ENCODE results near the gene CCNF. TPM values are rescaled to one million over a fixed set of nuclear protein-coding genes. Genes with fewer than 3 reads are reported as not detected.

Gene CCNF
- total and polyA plus RNA-seq, 4 donors = 0.88 to 46.3 (median 1.8) TPM

DNA sequence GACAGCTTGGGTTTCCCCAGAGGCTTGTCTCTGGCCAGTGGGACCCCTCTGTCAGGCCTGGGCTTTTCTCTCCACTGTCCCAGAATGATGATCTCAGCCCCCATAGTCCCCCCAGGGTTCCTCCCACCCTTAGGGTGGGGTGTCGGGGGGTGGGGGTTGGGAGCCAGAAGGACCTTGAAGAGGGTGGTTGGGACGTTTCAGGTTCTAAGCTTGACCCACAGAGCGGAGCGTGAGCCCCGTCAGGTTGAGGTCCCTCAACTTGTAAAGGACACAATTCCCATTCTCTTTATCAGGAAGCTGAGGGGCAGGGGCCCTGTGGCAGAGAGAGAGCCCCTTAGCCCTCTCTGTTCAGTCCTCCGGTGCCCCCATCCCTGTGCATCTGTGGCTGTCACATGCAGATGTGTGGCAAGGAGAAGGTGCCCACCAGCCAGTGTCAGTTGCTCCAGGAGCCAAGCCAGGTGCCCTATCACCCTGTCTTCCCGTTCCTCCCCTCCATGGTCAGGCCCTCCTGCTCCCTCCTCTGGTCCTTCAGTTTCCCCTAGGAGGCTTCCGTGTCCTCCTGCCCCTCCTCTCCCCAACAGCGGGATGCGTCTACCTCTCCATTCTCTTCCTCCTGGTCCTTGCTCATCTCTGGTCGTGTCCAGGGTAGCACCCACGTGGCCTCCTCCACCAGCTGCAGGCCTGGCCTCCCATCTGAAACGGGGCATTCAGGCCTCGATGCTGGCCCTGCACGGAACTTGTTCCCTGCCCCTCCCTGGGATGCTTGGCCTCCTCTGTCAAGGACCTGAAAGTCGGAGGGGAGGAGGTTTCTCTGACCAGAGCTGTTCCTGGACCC is 40.4 kb downstream of the CCNF start:
- WGBS = 57% methylated on average over 16 of the region's 16 CpGs
- TF ChIP-seq FOXA2 (IDR thresholded peaks at IDR 0.05) (no peak), RXRA (IDR thresholded peaks at IDR 0.05) (no peak), FOXA1 (IDR thresholded peaks at IDR 0.05) (no peak), YY1 (IDR thresholded peaks at IDR 0.05) (no peak), RAD21 (IDR thresholded peaks at IDR 0.05) (no peak), GABPA (IDR thresholded peaks at IDR 0.05 in 1 of 2, conservative IDR thresholded peaks at IDR 0.05 in 1 of 2) (no peak), NR2F2 (IDR thresholded peaks at IDR 0.05) (no peak), TAF1 (conservative IDR thresholded peaks at IDR 0.05) (no peak), HNF4G (IDR thresholded peaks at IDR 0.05) (no peak), JUND (IDR thresholded peaks at IDR 0.05) (no peak), HNF4A (conservative IDR thresholded peaks at IDR 0.05) (no peak)
- TF ChIP-seq, protein P1, sequence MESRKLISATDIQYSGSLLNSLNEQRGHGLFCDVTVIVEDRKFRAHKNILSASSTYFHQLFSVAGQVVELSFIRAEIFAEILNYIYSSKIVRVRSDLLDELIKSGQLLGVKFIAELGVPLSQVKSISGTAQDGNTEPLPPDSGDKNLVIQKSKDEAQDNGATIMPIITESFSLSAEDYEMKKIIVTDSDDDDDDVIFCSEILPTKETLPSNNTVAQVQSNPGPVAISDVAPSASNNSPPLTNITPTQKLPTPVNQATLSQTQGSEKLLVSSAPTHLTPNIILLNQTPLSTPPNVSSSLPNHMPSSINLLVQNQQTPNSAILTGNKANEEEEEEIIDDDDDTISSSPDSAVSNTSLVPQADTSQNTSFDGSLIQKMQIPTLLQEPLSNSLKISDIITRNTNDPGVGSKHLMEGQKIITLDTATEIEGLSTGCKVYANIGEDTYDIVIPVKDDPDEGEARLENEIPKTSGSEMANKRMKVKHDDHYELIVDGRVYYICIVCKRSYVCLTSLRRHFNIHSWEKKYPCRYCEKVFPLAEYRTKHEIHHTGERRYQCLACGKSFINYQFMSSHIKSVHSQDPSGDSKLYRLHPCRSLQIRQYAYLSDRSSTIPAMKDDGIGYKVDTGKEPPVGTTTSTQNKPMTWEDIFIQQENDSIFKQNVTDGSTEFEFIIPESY (IDR thresholded peaks at IDR 0.05) = no peak
- TF ChIP-seq, protein P2, sequence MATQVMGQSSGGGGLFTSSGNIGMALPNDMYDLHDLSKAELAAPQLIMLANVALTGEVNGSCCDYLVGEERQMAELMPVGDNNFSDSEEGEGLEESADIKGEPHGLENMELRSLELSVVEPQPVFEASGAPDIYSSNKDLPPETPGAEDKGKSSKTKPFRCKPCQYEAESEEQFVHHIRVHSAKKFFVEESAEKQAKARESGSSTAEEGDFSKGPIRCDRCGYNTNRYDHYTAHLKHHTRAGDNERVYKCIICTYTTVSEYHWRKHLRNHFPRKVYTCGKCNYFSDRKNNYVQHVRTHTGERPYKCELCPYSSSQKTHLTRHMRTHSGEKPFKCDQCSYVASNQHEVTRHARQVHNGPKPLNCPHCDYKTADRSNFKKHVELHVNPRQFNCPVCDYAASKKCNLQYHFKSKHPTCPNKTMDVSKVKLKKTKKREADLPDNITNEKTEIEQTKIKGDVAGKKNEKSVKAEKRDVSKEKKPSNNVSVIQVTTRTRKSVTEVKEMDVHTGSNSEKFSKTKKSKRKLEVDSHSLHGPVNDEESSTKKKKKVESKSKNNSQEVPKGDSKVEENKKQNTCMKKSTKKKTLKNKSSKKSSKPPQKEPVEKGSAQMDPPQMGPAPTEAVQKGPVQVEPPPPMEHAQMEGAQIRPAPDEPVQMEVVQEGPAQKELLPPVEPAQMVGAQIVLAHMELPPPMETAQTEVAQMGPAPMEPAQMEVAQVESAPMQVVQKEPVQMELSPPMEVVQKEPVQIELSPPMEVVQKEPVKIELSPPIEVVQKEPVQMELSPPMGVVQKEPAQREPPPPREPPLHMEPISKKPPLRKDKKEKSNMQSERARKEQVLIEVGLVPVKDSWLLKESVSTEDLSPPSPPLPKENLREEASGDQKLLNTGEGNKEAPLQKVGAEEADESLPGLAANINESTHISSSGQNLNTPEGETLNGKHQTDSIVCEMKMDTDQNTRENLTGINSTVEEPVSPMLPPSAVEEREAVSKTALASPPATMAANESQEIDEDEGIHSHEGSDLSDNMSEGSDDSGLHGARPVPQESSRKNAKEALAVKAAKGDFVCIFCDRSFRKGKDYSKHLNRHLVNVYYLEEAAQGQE (IDR thresholded peaks at IDR 0.05) = no peak
- TF ChIP-seq, protein P3, sequence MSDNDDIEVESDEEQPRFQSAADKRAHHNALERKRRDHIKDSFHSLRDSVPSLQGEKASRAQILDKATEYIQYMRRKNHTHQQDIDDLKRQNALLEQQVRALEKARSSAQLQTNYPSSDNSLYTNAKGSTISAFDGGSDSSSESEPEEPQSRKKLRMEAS (IDR thresholded peaks at IDR 0.05) = no peak
- TF ChIP-seq, protein P4, sequence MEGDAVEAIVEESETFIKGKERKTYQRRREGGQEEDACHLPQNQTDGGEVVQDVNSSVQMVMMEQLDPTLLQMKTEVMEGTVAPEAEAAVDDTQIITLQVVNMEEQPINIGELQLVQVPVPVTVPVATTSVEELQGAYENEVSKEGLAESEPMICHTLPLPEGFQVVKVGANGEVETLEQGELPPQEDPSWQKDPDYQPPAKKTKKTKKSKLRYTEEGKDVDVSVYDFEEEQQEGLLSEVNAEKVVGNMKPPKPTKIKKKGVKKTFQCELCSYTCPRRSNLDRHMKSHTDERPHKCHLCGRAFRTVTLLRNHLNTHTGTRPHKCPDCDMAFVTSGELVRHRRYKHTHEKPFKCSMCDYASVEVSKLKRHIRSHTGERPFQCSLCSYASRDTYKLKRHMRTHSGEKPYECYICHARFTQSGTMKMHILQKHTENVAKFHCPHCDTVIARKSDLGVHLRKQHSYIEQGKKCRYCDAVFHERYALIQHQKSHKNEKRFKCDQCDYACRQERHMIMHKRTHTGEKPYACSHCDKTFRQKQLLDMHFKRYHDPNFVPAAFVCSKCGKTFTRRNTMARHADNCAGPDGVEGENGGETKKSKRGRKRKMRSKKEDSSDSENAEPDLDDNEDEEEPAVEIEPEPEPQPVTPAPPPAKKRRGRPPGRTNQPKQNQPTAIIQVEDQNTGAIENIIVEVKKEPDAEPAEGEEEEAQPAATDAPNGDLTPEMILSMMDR (IDR thresholded peaks at IDR 0.05; ENCODE audit: low read depth, low read length, missing input control) = no peak
- Histone ChIP-seq H3K27me3 (ENCODE audit: control insufficient read depth in 4 of 4, insufficient read depth in 4 of 4, low read length in 3 of 4) (no peaks in the 10 kb centered on the region), H3K27ac (ENCODE audit: low read depth in 1 of 2, low read length in 2 of 2) (no peak overlapping the region), H3K9me3 (ENCODE audit: control insufficient read depth in 4 of 4, low read length in 3 of 4) (no peaks in the 10 kb centered on the region), H3K36me3 (ENCODE audit: control insufficient read depth in 4 of 4, insufficient read depth in 3 of 4, low read depth in 1 of 4, low read length in 3 of 4) (no peaks in the 10 kb centered on the region), H3K9ac (ENCODE audit: low read depth in 1 of 2, low read length in 2 of 2) (no peak overlapping the region), H3K4me3 (ENCODE audit: low read depth in 1 of 3, low read length in 3 of 3) (no peak overlapping the region), H3K4me1 (ENCODE audit: control insufficient read depth in 4 of 4, insufficient read depth in 4 of 4, low read length in 3 of 4) (peaks cover 41 to 69% (median 49%) of the 10 kb centered on the region in 4 donors)
- no peak for DNase-seq (ENCODE audit: low spot score)

DNA sequence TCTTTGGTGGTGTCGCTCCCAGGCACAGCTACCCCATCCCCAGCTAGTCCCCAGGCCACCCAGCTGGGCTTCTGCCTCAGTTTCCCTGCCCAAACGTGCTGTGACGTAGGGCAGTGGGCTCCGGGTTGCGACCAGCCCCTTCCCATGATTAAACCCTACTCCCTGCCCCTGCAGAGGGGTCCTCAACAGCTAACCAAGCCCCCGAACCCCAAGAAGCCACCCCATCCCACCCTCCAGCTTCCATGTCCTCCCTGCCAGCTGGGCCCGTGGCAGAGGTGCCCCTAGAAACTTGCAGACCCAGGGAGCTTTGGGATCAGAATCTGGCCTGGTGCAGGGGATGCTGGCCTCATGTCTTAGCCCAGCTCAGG is 41.0 kb downstream of the CCNF start:
- Histone ChIP-seq H3K27me3 (ENCODE audit: control insufficient read depth in 4 of 4, insufficient read depth in 4 of 4, low read length in 3 of 4) (no peaks in the 10 kb centered on the region), H3K4me3 (ENCODE audit: low read depth in 1 of 3, low read length in 3 of 3) (no peak overlapping the region), H3K4me1 (ENCODE audit: control insufficient read depth in 4 of 4, insufficient read depth in 4 of 4, low read length in 3 of 4) (peaks cover 41 to 69% (median 50%) of the 10 kb centered on the region in 4 donors), H3K9ac (ENCODE audit: low read depth in 1 of 2, low read length in 2 of 2) (no peak overlapping the region), H3K36me3 (ENCODE audit: control insufficient read depth in 4 of 4, insufficient read depth in 3 of 4, low read depth in 1 of 4, low read length in 3 of 4) (no peaks in the 10 kb centered on the region), H3K27ac (ENCODE audit: low read depth in 1 of 2, low read length in 2 of 2) (no peak overlapping the region), H3K9me3 (ENCODE audit: control insufficient read depth in 4 of 4, low read length in 3 of 4) (no peaks in the 10 kb centered on the region)
- WGBS = 87% methylated on average over 7 of the region's 7 CpGs
- DNase-seq (ENCODE audit: low spot score) = no peak
- TF ChIP-seq, protein P3 (IDR thresholded peaks at IDR 0.05) = no peak
- TF ChIP-seq RAD21 (IDR thresholded peaks at IDR 0.05) = no peak
- TF ChIP-seq HNF4A (conservative IDR thresholded peaks at IDR 0.05) = no peak
- no peak for TF ChIP-seq GABPA (IDR thresholded peaks at IDR 0.05 in 1 of 2, conservative IDR thresholded peaks at IDR 0.05 in 1 of 2)
- no peak for TF ChIP-seq YY1 (IDR thresholded peaks at IDR 0.05)
- TF ChIP-seq JUND (IDR thresholded peaks at IDR 0.05) = no peak
- no peak for TF ChIP-seq TAF1 (conservative IDR thresholded peaks at IDR 0.05)
- TF ChIP-seq, protein P2 (IDR thresholded peaks at IDR 0.05) = no peak
- TF ChIP-seq, protein P5, sequence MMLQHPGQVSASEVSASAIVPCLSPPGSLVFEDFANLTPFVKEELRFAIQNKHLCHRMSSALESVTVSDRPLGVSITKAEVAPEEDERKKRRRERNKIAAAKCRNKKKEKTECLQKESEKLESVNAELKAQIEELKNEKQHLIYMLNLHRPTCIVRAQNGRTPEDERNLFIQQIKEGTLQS (IDR thresholded peaks at IDR 0.05) = no peak
- TF ChIP-seq FOXA1 (IDR thresholded peaks at IDR 0.05) = no peak
- no peak for TF ChIP-seq HNF4G (IDR thresholded peaks at IDR 0.05)
- no peak for TF ChIP-seq FOXA2 (IDR thresholded peaks at IDR 0.05)
- no peak for TF ChIP-seq NR2F2 (IDR thresholded peaks at IDR 0.05)
- no peak for TF ChIP-seq RXRA (IDR thresholded peaks at IDR 0.05)
- TF ChIP-seq SP1 (IDR thresholded peaks at IDR 0.05) = no peak
